GM18519 (cell line): Measurements from ENCODE around the gene CAMTA1.

ENCODE experiments used
- ATAC-seq: cut with Tn5 transposase; IDR thresholded peaks from one replicate; pipeline ENCODE4 v1.9.1; 2021; ENCODE audit warnings: mild to moderate bottlenecking, moderate library complexity; ENCODE audit not compliant: unreplicated experiment, low FRiP score

Gene CAMTA1

DNA sequence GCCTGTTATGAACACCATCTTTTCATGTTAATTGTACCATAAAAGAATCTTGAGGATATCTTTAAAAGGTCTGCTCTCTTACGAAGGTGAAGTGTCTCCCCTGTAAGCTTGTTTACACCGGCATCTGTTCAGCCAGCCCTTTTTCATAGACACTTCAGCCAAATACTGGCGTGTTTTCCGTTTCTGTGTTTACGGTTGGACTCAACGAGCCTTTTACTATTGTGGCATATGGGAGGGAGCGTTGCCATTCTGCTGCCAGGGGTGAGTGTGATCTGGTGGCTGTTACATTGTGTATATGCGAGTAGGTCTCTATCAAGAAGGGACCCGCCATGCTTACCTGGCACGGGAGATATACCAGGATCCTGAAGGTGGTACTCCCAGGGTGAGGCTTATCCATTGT is 433.8 kb downstream of the CAMTA1 start:
- ATAC-seq = no peak

DNA sequence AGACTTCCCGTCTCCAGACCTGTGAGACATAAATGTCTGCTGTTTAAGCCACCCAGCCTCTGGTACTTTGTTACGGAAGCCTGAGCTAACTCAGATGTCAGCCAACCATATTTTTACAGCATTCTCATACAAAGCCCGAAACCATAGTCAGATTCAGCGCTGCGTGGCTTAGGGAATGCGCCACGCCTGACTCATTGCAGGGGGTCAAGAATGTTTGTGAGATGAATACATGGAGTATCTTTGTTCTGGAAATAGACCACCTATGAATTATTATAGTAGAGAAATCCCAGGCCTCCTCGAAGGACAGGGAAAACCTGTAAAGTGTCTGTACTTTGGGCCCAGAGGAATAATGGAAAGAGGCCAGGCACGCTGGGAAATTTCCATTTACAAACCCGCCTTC is 434.8 kb downstream of the CAMTA1 start:
- no peak for ATAC-seq

DNA sequence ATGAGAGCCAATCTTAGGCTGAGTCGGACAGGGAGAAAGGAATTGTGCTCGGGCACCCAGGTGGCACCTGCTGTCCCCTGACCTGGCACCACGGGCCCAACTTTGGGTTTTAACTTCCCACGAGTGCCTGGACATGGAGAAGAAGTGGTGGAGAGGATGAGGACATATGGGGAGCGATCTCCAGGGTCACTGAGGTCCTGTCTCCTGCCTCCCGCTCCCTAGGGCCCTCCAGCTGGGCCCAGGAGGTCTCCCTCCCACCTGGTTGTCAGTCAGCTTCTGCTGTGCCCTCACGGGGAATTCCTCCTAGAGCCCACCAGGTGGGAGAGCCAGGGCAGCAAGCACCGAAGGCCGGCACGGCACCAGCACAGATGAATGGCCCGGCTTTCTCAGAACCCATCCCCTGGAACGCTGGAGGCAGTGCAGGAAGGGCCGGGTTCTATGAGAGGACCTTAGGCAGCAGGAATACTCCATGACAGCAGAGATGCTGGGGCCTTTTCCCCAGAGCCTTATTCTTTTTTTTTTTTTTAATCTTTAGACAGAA is 435.5 kb downstream of the CAMTA1 start:
- no peak for ATAC-seq

DNA sequence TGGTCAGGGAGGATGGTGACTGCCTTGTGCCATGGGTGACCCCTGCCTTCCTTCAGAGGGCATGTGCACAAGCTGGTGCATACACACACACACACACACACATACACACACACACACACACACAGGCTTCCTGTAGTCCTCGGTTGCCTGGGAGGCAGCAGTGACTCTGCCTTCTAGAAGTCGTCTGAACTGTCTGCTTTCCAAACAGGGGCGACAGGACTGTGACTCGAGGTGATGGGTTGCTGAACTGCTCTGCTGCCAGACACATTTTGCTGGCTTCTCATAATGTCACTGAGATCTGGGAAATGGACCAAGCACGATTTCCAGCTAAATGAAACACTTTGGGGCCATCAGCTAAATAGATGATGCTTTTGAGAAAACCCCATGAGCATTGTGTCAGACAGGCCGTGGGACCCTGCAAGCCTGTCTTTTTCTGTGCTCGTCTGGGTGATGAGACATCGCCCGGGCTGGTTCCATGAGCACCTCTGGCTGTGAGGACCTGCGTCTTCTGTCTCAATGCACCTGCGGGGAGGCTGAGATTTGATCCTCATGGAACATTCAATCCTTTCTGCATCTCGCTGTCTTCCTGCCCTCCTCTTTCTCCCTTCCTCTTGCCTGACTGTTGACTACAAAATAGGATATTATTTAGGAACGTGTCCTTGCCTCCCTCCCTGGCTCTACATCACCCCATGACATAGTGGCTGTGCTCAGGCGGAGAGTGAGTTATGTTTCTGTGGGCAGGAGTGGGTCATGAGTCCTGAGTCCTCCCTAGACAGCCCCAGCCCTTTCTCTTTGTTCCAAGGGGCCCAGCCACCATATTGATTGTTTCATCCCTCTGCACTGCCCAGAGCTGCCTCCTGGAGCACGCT is 436.8 kb downstream of the CAMTA1 start:
- no peak for ATAC-seq

DNA sequence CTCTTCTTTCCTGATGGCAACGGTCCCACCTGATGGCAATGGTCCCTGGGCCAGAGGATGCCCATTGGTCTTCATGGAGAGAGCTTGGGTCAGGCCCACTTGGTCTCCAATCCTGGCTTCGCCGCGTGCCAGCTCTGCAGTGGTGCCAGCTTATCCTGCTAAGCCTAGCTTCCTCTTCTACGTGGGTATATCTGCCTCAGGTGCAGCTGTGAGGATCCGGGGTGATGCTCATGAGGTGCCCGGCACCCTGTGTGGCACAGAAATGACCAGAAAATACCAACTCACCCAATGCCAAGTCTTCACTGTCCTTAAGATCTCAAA is 437.4 kb downstream of the CAMTA1 start:
- ATAC-seq = no peak

DNA sequence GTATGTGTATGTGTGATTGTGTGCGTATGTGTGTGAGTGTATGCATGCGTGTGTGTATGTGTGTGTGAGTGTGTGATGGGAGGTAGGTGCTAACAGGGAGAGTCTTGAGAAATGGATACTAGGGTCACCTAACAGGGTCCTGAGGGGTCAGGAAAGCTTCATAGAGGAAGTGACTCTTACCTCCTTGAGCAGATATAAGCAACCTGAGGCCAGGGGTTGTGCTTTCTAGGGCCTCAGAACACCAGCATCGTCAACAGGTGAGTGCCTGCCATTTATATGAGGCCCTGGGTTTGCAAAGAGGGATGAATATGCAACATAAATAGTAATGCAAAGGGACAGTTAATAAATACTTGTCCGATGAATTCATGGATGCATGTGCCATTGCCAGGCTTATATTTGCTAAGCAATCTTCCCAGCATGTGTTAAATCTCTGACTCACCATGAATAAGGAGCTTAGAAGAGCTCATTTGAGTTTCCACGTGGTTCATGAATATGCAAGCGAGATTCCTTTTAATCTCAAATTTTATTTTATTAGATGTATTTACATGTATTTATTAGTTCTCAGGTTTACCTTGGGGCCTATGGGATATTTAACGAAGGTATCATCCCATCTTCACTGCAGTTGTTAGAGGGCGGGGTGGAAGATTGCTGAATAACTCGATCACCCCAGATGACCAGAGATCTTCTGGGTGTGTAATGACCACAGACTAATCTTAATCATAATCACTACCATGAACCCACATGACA is 438.3 kb downstream of the CAMTA1 start:
- no peak for ATAC-seq

DNA sequence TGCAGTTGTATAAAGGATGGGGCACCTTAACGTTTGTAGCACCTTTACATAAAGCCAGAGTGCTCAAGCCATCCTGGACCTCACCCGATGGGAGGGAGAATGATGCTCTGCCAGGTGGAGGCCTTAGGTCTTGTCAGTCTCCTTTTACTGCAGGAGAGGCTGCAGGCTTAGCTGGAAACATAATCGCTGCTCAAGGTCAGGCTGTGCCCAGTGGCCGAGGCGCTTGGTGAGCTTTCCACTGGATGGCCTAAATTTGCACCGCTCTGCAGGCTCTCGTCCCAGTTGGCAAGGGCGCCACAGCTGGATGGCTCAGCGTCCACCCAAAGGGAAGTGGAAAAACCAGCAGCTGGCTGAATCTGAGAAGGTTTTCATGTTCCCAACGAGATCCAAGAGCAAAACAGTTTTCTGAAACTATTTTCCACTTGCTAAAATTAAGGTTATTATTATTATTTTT is 438.9 kb downstream of the CAMTA1 start:
- ATAC-seq = no peak

DNA sequence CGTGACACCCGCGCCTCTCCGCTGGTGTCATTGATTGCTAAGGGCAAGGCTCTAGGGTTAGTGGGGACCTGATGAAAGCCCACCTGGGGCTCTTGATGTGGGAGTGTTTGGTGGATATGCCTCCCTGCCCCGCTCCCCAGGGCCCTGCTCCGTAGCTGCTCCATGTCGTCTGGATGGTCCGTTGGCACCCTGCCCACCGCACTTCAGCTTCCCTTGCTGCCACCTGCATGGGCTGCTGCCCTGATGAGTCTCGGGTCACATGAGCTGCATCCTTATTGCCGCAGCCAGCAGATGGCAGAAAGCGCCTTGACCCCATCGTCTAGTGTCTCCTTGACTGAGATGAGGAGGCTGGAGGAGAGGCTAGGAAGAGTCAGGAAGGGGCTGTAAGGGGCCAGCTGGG is 439.4 kb downstream of the CAMTA1 start:
- ATAC-seq = no peak

DNA sequence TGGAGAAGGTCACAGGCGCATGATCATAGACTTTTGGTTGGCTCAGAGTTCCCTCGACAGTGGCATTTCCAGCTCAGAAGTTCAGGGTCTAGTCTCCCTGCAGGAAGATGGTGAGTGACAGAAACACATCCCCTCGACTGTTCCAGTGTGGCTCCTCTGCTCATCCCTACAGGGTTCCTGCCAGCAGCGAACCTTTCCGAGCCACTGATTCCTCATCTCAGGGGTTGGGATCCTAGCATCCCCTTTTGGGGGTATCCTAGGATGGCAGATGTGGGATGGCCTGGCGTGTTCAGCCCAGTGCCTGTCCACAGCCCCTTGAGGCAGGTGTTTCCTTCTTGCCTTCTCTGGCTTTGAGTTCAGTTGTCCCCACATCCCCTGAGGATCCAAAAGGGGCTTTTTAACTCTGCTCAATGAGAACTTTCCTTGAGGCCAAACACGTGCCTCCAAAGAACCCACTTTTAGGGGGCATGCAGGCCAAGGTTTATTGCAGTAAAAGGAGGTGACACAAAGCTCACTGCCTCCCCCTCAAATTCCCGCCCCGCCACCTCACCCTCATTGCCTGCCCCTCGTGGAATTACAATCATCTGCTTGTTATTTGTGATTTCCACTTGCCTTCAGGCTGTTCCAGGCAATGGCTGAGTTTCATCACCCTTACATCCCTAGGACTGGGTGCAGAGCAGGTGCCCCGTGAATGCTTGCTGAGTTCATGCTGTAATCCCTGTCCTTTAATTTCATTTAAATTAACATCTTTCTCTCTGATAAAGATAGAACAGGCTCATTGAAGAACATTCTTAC is 440.7 kb downstream of the CAMTA1 start:
- no peak for ATAC-seq

DNA sequence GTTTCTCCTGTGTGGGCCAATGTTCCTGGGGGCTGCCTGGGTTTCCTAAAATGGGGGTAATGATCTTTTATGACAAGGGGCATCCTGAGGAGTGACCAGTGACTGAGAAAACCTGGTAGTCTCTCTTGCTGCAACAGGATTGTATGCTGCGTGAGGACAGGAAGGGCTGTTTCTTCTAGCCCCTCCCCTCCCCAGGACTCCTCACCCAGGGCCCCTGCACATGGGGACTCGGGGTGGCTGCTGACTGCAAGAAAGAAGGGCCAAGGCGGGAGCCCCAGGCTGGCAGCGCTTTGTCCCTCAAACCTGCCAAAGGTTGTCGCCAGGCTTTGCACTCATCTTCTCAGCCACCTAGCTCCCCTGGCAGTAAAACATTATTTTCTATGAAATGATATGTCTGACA is 442.4 kb downstream of the CAMTA1 start:
- ATAC-seq = no peak

DNA sequence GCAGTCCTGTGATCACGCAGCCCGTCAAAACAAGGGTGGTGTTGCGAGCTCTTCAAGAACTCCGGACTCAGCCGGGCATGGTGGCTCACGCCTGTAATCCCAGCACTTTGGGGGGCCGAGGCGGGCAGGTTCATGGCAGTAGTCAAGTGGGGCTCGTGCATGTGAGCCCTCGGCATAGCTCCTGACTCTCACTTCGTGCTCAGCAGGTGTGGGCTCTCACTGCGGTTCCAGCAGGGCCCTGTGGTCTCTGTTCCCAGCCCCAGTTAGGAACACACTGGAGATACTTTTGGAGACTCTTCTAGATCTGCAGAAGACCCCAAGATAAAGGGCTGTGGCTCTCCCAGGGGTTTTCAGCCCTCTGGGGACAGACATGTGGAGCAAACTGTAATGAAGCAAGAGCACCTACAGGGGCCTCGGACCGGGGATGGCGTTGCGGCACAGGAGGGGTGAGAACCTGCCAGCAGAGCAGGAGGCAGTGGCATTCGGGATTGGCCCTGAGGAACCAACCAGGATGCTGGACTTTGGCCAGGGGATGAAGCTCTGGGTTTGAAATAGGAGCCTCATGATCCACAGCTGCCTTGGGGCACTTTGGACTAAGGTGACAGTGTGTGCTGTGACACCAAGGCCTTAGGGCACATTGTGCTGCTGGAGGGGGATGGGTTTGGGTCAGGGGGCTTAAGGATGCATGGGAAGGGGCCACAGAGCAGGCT is 443.2 kb downstream of the CAMTA1 start:
- no peak for ATAC-seq

DNA sequence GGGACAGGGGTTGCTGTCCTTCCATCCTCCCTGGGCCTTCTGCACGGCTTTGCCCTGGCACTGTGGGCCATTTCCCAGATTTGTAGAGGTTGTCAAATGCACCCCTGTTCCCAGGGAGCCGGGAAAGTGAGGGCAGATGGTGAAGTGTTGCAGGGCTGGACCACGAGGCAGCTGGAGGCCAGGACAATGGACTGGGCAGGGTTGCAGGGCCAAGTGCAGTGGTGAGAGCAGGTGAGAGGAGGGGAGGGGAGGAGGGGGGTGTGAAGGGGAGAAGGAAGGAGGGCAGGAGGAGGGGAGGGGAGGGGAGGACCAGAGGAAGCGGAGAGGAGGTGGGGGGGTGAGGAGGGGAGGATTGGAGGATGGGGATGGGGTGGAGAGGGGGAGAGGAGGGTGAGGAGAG is 443.9 kb downstream of the CAMTA1 start:
- ATAC-seq = no peak

DNA sequence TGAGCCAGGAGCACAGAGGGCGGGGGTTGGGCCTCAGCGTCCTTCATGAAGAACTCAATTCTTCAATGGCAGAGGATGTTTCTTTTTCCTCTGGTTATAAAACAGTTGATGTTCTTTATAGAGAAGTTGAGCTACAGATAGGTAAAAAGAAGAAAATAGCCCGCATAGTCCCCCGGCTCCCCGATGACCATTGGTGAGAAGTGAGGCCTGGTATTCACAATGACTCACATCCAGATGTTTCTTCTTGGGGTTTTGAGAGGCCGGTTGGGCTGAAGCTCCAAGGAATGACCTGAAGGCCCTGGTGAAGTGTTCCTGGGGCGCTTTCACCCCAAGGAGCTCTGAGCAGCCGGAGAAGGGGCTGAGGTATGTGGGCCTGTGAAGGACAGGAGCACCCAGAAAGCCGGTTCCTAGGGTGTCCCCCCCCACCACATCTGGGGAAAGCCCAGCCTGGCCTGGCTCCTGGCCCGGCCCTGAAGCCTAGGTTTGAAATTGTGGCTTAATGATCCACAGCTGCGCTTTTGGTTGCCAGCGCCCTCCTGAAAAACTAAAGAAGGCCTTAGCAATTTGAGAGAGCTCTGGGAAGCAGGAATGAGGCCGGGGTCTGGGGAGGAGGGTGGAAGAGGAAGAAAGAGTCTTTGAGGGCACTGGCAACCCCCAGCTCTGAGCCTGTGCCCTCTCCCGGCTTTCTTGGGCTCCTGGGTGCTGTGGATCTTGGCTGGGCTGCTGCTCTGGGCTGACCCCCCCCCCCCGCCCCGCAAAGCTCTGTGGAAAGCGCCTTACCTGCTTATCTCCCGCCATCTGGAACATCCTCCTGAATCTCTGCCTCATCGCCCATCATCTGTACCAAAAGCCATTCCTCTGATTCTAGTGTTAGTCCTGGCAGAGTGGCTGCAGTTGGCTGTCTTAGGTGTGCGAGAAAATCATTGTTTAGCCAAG is 444.7 kb downstream of the CAMTA1 start:
- ATAC-seq = no peak

DNA sequence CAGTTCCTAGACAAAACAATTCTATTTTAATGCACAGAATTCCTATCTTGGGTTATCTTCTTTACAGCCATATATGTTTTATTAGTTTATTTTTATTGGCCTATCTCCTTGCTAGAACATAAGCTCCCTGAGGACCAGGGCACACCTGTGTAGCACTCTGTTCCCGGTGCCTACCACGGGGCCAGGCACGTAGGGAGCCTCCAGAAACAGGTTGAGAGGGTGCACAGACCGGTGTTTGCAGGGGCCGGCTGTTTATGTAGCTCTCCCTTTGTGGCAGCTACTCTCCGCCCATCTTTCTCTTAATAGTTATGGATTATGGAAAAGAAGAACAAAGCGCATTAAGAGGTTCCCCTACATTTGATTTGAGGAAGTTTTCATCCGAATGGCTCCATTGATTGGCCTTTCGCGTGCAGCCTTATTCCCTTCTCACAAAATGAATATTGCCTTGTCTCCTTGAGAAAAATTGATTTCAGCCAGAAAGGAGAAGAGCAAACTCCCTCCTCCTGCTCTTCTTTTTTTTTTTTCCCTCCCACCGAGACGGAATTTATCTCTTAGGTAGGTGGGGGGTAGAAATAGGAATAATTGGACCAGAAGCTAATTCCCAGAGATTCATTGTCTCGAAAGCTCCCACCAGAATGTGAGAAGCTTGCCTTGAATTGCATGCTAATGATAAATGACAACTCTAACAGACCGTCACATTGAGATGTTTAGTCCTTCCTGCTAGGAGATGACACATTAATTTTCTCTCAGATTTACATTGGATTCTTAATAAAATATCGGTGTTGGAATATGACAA is 447.4 kb downstream of the CAMTA1 start:
- ATAC-seq = no peak

DNA sequence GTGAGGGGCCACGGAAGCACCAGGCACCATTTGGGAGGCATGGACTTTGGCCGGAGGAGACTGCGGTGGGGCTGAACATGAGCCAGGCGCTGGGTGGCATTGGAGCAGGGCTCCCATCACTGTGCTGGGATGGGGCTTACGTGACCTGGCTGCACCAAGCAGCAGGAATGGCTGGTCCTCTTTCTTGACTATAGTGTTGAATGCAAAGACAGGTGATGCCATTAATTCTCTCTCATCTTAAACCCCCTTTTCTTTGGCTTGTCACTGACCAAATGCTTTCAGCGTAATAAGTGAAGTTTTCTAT is 447.9 kb downstream of the CAMTA1 start:
- no peak for ATAC-seq

DNA sequence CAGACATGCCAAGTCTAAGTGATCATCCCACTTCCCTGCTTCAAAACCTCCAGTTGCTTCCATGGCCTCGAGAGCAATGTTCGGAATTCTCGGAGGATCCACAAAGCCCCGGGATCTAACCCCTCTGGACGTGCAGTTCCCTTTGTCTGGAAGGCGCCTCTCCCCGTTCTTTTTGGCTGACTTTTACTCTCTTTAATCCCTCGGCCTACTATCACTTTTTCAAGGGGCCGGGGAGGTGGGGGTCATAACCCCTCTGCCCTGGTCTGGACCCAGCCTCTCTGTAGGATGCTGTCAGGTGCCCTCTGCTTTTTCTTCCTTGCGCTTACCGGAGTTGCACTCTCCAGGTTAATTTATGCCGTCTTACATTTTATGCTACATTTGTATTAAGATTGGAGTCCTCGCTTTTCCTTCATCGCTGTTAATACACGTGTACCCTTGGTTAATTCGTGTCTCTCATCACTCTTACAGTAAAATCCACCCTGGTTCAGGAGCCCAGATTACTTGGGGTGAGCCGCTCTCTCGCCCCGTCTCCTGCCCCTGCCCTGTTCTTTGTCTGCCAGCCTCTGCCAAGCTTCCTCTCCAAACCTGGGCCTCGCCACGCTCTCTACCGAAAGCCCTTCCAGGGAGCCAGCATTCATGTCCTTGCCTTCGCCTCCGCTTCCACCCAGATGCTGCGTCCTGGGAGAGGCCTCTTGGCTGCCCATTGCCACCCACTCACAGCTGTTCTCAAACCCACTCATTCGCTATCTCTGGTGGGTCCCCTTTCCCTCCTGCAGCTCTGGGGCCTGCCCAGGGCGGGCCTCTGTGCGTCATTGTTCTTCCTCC is 448.6 kb downstream of the CAMTA1 start:
- ATAC-seq = no peak

DNA sequence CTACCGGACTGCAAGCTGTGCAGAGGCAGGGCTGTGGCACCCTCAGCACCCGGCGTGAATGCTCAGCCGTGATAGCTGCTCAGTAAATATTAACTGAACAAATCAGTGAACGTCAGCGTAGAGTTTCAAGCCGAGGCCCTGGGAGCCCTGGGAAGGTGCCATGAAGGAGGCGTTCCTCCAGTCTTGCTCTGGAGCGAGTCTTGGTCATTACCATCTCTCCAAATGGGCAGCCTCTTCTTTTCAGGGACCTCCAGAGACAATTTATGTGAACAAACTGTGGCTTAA is 449.2 kb downstream of the CAMTA1 start:
- no peak for ATAC-seq

DNA sequence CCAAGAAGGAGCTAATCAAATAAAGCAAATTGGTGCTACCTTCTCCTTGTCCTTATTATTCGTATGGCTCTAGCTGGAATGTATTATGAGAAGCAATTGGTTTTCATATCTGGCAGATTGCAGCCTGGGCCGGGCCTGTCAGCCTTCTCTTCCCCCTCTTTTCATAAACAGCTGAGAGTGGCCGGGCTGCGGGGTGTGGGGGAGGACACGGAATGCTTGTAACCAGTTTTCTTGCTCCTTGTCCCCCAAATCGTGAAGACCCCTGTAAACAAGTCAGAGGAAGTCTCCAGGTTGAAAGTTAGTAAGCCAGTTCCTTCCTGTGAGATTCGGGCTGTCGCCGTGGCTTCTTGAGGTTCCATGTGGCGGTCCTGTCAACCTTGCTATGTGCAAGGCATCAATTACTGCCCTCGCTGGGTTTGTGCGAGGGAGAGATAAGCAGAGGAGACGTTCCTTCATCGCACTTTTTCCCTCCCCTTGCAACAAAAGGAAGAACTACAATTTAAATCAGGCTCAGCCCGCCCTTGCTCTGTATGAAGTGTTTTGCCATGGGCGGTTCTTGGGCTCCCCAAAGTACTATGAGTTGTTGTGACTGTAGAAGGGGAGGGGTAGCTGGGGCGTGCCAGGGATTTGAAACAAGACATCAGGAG is 450.7 kb downstream of the CAMTA1 start:
- ATAC-seq = no peak
